Thoracic aorta (tissue), 2 donors: ENCODE data around the gene RAB5IF. TPM values are rescaled to one million over a fixed set of nuclear protein-coding genes. Genes with fewer than 3 reads are reported as not detected.

ENCODE experiments used
- ATAC-seq: fragments of 150-250 bp; one replicate; pipeline ENCODE4 v1.8.0; 2017; ENCODE audit warnings: low read depth; ENCODE audit not compliant: insufficient number of reproducible peaks, low FRiP score
- DNase-seq: peaks from one replicate; pipeline ENCODE4 v3.0.0-alpha.2; 2020; ENCODE audit warnings: low spot score
- H3K27ac ChIP-seq, 2 donors: fragments of 200-600 bp; sonication (generic); 1 replicate in 1 of 2; 2 replicates in 1 of 2; pipeline ENCODE4 v1.5.1; 2016; ENCODE audit warnings: mild to moderate bottlenecking in 2 of 2, moderate library complexity in 2 of 2
- H3K27me3 ChIP-seq: fragments of 200-600 bp; sonication (generic); replicated peaks from 2 replicates; pipeline ENCODE4 v1.6.0; 2016; ENCODE audit warnings: mild to moderate bottlenecking; ENCODE audit not compliant: insufficient read depth
- H3K36me3 ChIP-seq: fragments of 200-600 bp; sonication (generic); one replicate; pipeline ENCODE4 v1.5.1; 2016
- H3K4me1 ChIP-seq, 2 donors: fragments of 200-600 bp; sonication (generic); 1 replicate in 1 of 2; 2 replicates in 1 of 2; pipeline versions ENCODE4 v1.5.1 to v1.6.0; 2016; ENCODE audit warnings: low read depth in 2 of 2, mild to moderate bottlenecking in 1 of 2; ENCODE audit not compliant: control insufficient read depth in 1 of 2
- H3K4me3 ChIP-seq: fragments of 200-600 bp; sonication (generic); 2 replicates; pipeline ENCODE4 v1.5.1; 2016; ENCODE audit warnings: mild to moderate bottlenecking
- H3K9me3 ChIP-seq: fragments of 200-600 bp; sonication (generic); 2 replicates; pipeline ENCODE4 v1.5.1; 2016
- CTCF ChIP-seq: fragments of 200-600 bp; sonication (generic); IDR thresholded peaks from one replicate; pipeline ENCODE4 v1.5.1; 2019; ENCODE audit warnings: antibody characterized with exemption
- total RNA-seq, 2 donors: library from RNA; depleted of rRNA; stranded (reverse); fragments of >200 nt; gene quantifications; one replicate each; pipeline versions ENCODE4 v1.1.0 to v1.2.3, GENCODE V29; 2016

Gene RAB5IF
- total RNA-seq, 2 donors from 2014 or later = 52.0 to 72.1 TPM

DNA sequence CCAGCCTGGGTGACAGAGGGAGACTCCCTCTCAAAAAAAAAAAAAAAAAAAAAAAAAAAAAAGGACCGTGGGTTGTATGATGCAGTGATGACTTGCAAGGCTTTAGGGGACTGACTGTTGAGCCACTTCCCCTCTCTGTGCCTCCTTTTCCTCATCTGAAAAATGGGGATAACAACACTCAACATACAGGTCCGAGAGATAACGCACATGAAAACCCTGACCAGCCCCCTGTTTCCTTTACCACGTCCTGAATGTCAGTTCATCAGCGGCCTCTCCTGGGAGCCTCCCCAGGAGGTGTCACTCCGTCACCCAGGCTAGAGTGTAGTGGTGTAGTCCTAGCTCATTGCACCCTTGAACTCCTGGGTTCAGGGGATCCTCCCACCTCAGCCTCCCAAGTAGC lies 36.6 kb downstream of the RAB5IF start:
- no peaks in the 10 kb centered on the region for H3K9me3 ChIP-seq
- DNase-seq = no peak
- H3K4me3 ChIP-seq = no peak overlapping the region
- no peaks in the 10 kb centered on the region for H3K27me3 ChIP-seq
- no peaks in the 10 kb centered on the region for H3K4me1 ChIP-seq
- TF ChIP-seq CTCF = no peak
- no peak for ATAC-seq
- no peaks in the 10 kb centered on the region for H3K36me3 ChIP-seq
- no peak overlapping the region for H3K27ac ChIP-seq

- ATAC-seq (no peak), DNase-seq (no peak)
- no peak overlapping the region for H3K4me3 ChIP-seq
- H3K9me3 ChIP-seq = no peaks in the 10 kb centered on the region
- no peak for TF ChIP-seq CTCF
- H3K27me3 ChIP-seq = no peaks in the 10 kb centered on the region
- no peaks in the 10 kb centered on the region for H3K36me3 ChIP-seq
- H3K27ac ChIP-seq = no peak overlapping the region
- H3K4me1 ChIP-seq = no peaks in the 10 kb centered on the region
Measured at GRCh38 chr20:36644032-36644705, 38.6 kb downstream of the RAB5IF start.

DNA sequence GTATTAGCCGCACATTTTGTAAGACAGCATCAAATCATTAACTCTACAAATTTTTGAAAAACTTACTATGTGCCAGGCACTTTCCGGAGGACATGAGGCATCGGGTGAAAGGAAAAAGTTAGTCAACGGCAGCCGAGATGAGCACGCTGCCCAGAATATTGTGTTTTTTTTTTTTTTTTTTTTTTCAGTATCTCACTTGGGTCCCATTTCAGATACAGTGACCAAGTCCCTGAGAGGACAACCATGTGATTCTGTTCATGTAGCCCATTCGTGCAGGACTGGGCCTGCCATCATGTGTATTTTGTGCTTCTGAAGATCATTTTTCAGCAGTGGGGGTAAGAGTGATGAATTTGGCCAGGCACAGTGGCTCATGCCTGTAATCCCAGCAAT lies 39.1 kb downstream of the RAB5IF start:
- H3K9me3 ChIP-seq = no peaks in the 10 kb centered on the region
- no peaks in the 10 kb centered on the region for H3K36me3 ChIP-seq
- ATAC-seq = no peak
- DNase-seq = no peak
- H3K27ac ChIP-seq = no peak overlapping the region
- no peak overlapping the region for H3K4me3 ChIP-seq
- H3K4me1 ChIP-seq = no peaks in the 10 kb centered on the region
- H3K27me3 ChIP-seq = no peaks in the 10 kb centered on the region
- TF ChIP-seq CTCF = no peak

DNA sequence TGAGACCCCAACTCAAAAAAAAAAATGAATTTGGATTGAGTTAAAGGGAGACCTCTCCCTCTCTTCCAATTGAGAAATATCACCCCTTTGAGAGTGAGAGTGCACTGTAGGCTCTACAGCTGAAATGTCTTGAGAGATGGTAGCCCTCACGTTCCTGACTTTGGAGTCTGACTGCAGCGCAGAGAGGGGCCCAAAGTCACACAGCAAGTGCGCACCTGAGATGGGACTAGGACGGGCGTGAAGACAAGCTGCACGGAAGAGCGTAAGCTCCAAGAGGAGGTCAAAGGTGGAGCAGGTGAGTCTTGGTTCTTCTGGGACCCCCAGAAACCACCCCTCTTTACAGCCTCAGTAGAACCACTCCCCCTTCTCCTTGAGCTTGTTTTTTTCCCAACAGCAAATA lies 39.8 kb downstream of the RAB5IF start:
- Histone ChIP-seq H3K4me1 (no peaks in the 10 kb centered on the region), H3K36me3 (no peaks in the 10 kb centered on the region), H3K9me3 (no peaks in the 10 kb centered on the region), H3K27ac (no peak overlapping the region), H3K4me3 (no peak overlapping the region), H3K27me3 (no peaks in the 10 kb centered on the region)
- DNase-seq (no peak), ATAC-seq (no peak)
- TF ChIP-seq CTCF = no peak

- ATAC-seq (no peak), DNase-seq (no peak)
- Histone ChIP-seq H3K4me3 (no peak within 1 kb of the TSS), H3K27ac (no peak within 1 kb of the TSS), H3K9me3 (no peaks in the 10 kb centered on the region), H3K36me3 (peaks cover under 1% of the 10 kb centered on the region), H3K4me1 (no peaks in the 10 kb centered on the region), H3K27me3 (no peaks in the 10 kb centered on the region)
- no peak for TF ChIP-seq CTCF
Measured at GRCh38 chr20:36645998-36646397, 40.4 kb downstream of the RAB5IF start, which contains the start of gene SLA2. Gene SLA2 (minus strand): TSS chr20:36646196. CDS start chr20:36641335, 4,861 bp downstream.
